GM21786 (cell line): Measurements from ENCODE around the gene MPPED2.
"Not testable (repeated sequence)": the region's sequence is repeated elsewhere in the genome, so short reads cannot be mapped to it uniquely, and the experiment has no call there.

Source experiments
- ATAC-seq: cut with Tn5 transposase; IDR thresholded peaks from one replicate; pipeline ENCODE4 v1.9.1; 2021; ENCODE audit not compliant: unreplicated experiment

Gene MPPED2

GRCh38 chr11:30579415-30580175, 6.6 kb downstream of the MPPED2 start:
- no peak for ATAC-seq

- no peak for ATAC-seq
Observed at GRCh38 chr11:30578406-30578805, 7.7 kb downstream of the MPPED2 start.

DNA sequence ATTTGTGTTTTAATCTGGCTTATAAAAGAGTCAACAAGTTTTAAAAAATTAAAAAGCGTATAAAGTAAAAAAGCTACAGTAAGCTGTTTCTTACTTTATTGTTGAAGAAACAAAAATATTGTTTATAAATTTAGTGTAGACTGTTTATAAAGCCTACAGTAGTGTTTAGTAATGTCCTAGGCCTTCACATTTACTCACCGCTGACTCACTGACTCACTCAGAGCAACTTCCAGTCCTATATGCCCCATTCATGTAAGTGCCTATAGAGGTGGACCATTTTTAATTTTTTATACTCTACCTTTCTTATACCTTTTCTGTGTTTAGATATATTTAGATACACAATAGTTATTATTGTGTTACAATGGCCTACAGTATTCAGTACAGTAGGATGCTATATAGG, 12.2 kb downstream of the MPPED2 start:
- ATAC-seq = no peak

GRCh38 chr11:30568931-30569330, 17.2 kb downstream of the MPPED2 start:
- ATAC-seq = no peak

GRCh38 chr11:30567644-30568043, 18.5 kb downstream of the MPPED2 start:
- ATAC-seq = no peak

GRCh38 chr11:30567120-30567519, 19.0 kb downstream of the MPPED2 start:
- ATAC-seq = no peak

DNA sequence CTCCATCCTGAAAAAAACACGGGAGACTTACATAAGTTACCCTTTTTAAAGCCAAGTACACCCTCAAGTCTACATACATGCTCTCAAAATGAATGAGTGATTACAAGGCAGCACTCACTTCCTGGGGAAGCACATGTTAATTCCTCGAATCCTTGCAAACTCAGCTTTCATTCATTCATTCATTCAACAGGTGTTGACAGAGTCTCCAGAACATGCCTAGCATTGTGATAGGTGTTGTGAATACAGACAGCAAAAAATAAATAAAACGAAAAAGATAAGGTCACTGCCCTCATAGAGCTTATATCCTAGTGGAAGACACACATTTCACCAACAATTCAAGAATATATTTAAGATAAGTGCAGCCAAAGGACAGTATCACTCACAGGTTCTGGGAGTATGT, 19.7 kb downstream of the MPPED2 start:
- no peak for ATAC-seq

DNA sequence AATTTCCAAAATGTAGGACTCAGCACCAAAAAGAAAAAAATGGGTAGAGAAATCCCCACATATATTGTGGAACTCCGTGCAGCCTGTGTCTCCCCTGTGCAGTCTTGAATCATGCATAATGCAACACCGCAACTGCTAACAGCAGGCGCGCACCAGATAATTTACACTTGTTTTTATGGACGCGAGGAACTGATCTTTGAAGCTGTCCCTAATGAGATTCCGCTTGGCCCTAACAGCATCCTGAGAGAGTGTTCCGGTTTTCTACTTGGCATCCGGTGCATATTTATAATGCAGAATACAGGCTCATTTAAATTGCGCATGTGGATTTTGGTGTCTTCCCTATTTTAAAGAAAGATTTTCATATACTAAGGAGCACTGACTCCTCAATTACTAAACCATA, 21.1 kb downstream of the MPPED2 start:
- ATAC-seq = no peak

DNA sequence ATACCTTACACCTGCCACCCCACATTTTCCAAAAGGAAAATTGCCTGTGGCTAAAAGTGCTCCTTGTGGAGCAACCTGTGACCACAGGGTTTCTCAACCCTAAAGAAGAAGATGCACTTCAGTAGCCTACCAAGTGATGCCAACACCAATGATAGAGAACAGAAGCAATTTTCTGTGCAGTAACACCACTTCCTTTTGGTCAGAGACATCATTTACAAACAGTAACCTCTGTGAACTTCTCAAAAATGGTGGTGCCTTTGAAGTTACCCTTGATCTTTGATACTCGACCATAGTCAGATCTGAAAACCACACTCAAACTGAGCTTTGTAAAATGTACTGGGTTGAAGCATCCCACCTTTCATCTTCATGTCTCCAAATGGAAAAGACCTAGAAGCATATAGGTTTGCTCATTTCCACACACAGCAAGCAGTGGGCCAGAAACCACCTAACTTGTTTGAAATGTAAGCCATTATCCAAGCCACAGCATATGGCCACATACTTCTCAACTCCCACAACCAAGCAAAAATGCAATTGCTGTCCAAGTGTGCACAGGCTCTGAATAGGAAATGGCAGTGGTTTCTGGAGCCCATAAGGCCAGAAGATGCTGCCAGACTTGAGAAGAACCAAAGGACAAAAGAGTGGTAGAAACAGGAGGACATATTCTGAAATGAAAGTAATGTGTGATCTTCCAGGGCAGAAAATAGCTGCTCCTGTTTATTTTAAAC, 24.3 kb downstream of the MPPED2 start:
- ATAC-seq = no peak

DNA sequence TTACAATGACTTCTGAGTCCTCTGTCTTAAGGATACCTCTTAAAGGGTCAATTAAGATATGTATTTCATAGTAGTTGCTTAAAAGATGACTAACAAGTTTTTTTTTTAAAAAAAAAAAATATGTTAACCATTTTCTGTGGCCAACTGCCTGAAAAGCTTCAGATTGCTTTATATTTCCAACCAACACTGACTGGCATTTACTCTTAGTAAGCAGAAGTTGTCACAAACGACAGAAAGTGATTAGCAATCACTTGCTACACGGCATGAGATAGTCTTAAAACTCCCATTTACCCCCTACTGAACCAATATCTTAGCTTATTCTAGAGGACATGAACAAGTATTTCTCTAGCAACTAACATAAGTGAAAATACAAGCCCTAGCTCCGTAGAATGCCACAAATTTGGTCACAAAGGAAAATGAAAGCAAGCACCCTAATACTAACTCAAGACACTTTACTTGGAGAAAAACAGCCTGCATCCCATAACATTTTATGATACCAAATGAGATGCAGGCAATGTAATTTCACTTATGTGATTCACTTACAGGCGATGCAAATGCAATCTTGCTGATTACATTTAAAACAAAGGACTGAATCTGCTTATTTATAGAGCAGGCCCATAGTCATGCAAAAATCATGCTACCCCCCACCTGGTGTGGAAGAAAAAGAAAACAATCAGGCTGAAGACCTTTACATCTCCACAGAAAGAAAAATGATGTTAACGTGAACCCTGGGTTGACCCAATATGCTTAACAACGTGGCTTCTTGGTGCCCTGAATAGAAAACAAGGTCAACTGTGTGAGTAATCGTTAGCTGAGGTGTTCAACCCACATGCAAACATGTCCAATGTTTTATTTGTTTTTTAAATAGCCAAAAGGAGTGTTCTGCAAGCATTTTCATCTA, 25.7 kb downstream of the MPPED2 start:
- ATAC-seq = no peak

DNA sequence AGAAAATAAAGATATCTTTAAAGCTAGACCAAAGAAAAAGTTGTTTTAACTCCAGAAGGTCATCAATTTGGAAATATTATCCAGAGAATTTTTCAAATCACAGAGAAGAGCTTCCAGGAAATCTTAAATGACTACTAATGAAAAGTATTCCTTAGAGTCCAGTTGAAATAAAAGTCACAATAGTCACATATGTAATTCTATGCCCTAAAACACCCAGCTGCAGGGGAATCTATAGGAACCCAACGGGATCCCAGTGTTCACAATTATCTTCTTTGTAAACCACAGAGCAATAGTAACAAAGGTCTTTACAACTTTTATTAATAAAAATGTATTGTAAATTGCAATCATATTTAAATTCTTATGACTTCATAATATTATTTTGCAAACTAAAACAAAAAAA, 27.1 kb downstream of the MPPED2 start:
- ATAC-seq = no peak

DNA sequence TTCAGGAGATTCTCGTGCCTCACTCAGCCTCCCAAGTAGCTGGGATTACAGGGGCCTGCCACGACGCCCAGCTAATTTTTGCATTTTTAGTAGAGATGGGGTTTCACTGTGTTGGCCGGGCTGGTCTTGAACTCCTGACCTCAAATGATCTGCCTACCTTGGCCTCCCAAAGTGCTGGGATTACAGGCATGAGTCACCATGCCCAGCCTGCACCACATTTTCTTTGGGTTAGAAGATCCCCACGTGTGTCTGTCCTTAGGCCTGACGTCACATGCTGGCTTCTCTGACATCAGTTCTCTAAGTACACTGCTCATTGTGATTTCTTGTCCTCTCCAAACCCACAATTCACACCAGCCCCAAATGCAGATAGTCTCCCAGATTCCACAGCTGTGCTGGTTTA, 31.6 kb downstream of the MPPED2 start:
- ATAC-seq = not testable (repeated sequence)

- no peak for ATAC-seq
Observed at GRCh38 chr11:30553521-30554110, 32.5 kb downstream of the MPPED2 start.

DNA sequence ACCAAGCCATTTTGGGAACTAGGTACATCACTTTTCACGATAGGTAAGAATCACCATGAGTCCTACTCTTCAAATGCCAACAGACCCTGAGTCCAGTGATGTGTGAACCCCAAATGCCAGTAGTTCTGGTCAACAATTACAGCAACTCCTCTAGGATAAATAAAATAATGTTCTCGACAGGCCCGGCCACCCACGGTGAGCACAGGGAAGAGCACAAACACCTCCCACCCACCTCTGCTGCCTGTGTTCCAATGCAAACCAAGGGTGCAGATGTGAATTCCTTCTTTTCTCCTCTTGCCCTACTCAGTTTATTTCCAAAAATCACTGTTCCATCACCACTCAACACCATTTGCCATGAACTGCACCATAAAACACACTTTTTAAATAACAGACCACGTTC, 33.3 kb downstream of the MPPED2 start:
- ATAC-seq = no peak

- ATAC-seq = no peak
Observed at GRCh38 chr11:30550022-30550542, 36.1 kb downstream of the MPPED2 start.

DNA sequence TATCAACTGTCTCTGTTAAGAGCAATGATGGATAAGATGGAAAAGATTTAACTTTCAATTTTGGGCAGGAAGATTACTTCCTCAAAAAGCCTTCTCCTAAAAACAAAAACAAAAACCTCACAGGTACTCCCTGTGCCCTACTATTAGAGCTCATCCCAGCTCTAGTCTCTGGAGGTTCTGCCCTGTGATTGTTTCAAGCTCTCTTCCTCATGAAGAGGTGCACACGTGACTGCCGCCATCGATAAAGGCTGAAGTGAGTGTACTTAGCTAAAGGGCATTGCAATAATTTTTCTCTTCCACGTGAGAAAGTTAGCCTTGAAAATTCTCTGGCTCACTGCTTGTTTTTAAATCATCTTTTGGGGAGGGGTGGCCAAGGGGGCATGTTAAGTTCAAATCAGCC, 36.6 kb downstream of the MPPED2 start:
- no peak for ATAC-seq

GRCh38 chr11:30546334-30546733, 39.8 kb downstream of the MPPED2 start:
- no peak for ATAC-seq

DNA sequence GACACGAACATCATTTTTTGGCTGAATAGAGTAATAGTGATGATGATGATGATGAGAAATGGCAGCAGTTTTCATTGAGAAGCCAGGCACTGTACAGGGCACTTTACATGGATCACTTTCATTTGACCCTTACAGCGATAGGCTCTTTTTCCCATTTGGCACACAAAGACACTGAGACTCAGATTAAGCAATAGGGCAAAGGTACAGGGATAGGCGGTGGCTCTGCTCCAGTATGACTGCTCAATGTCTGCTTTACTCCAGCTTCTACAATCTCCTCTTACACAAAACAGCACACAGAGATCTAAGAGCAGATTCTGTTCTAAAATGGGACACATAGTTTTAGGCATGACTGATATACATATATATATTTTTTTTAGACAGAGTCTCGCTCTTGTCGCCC, 40.6 kb downstream of the MPPED2 start:
- ATAC-seq = no peak

DNA sequence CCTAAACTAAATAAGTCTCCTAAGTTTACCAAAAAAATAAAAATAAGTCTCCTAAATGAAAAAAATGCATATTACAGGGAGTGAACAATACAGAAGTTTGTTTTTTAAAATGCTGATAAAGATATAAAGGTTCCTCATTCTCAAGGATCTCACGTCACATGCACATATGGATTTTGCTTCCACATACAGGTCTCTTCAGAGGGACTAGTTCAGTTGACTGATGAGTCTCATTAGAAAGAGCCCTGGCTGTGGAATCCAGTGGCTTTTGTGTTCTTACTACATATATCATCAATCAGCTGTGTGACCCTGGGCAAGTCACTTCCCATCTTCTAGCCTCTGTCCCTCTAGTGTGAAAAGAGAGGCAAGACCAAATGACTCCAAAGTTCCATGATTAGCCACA, 43.1 kb downstream of the MPPED2 start:
- no peak for ATAC-seq

- no peak for ATAC-seq
Observed at GRCh38 chr11:30540781-30541180, 45.4 kb downstream of the MPPED2 start.

DNA sequence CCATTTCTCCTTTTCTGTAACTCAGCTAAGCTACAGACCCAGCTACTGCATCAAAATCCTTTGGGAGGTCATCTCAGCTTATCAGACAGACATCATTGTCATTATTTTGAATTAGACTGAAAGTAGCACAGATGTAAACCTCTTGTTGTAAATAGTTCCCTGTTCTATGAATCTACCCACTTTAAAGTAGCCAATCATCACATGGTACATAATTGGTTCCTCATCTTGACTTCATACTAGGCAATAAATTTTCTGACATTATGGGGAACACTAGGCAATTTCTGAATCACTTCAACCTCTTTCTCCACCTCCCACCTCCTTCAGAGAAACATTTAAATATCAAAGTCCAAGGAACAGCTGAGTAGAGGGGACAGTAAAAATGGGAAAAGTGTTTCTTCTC, 47.9 kb downstream of the MPPED2 start:
- no peak for ATAC-seq
